Spleen (tissue), 11 donors: ENCODE data around the gene PDE5A. TPM values are rescaled to one million over a fixed set of nuclear protein-coding genes. Genes with fewer than 3 reads are reported as not detected.

Experiments
- DNase-seq: peaks from one replicate; pipeline ENCODE4 v3.0.0-alpha.2; 2020
- H3K27ac ChIP-seq, 8 donors: fragments of 200-600 bp; sonication (generic) in 7 of 8; 1 replicate in 4 of 8; 2 replicates in 4 of 8; pipeline versions ENCODE4 v1.5.0 to v1.8.0; 2016 to 2021; ENCODE audit warnings: inconsistent platforms in 4 of 8, mild to moderate bottlenecking in 4 of 8, moderate library complexity in 1 of 8
- H3K27me3 ChIP-seq, 7 donors: fragments of 200-600 bp; sonication (generic) in 6 of 7; replicated peaks in 1 of 7; 1 replicate in 4 of 7; 2 replicates in 3 of 7; pipeline versions ENCODE4 v1.5.0 to v1.8.0; 2016 to 2021; ENCODE audit warnings: inconsistent platforms in 3 of 7, mild to moderate bottlenecking in 1 of 7
- H3K36me3 ChIP-seq, 6 donors: fragments of 200-600 bp; sonication (generic) in 5 of 6; 1 replicate in 4 of 6; 2 replicates in 2 of 6; pipeline versions ENCODE4 v1.5.0 to v1.8.0; 2016 to 2021; ENCODE audit warnings: inconsistent platforms in 2 of 6
- H3K4me1 ChIP-seq, 6 donors: fragments of 200-600 bp; sonication (generic) in 5 of 6; 1 replicate in 3 of 6; 2 replicates in 3 of 6; pipeline versions ENCODE4 v1.5.0 to v1.8.0; 2016 to 2021; ENCODE audit warnings: inconsistent platforms in 3 of 6
- H3K4me3 ChIP-seq, 8 donors: fragments of 200-600 bp; sonication (generic) in 7 of 8; 1 replicate in 4 of 8; 2 replicates in 4 of 8; pipeline versions ENCODE4 v1.5.0 to v1.8.0; 2016 to 2021; ENCODE audit warnings: inconsistent platforms in 4 of 8, mild to moderate bottlenecking in 4 of 8, moderate library complexity in 2 of 8
- H3K9me3 ChIP-seq, 8 donors: fragments of 200-600 bp; sonication (generic) in 7 of 8; 1 replicate in 4 of 8; 2 replicates in 4 of 8; pipeline versions ENCODE4 v1.5.0 to v1.8.0; 2016 to 2021; ENCODE audit warnings: inconsistent platforms in 4 of 8
- CTCF ChIP-seq, 11 experiments: fragments of 200-600 bp in 7 of 11; fragments of 450-650 bp in 4 of 11; sonication (generic) in 4 of 11; IDR thresholded peaks in 8 of 11; conservative IDR thresholded peaks in 3 of 11; 1 replicate in 7 of 11; 2 replicates in 4 of 11; pipeline versions ENCODE4 v1.4.0 to v1.8.0; 2016 to 2021; ENCODE audit warnings: antibody characterized with exemption in 11 of 11, inconsistent platforms in 4 of 11, mild to moderate bottlenecking in 1 of 11
- POLR2A ChIP-seq, 3 donors: fragments of 450-650 bp; IDR thresholded peaks; one replicate each; pipeline ENCODE4 v1.5.1; 2017; ENCODE audit warnings: antibody characterized with exemption in 3 of 3, mild to moderate bottlenecking in 1 of 3
- POLR2AphosphoS5 ChIP-seq, 3 donors: sonication (generic); formaldehyde crosslinking; IDR thresholded peaks; one replicate each; pipeline ENCODE4 v1.5.1; 2017; ENCODE audit warnings: antibody characterized with exemption in 3 of 3
- WGBS, 5 donors: extraction: QIAGEN DNeasy Blood & Tissue Kit in 3 of 5; methylation state at CpG; one replicate each; pipeline versions ENCODE4 v1.1.5 to v1.1.7; 2013 to 2018; 5-methylcytosine and 5-hydroxymethylcytosine counted together
- intact Hi-C: fragments of 100-400 bp; cut with DNase I; formaldehyde crosslinking; loops from one replicate; pipeline ENCODE4 v1.15.0; 2023; ENCODE audit warnings: low total_unique reads
- polyA plus RNA-seq, 3 donors: library from polyadenylated mRNA; stranded (reverse); fragments of 200-250 nt; gene quantifications; one replicate each; pipeline ENCODE4 v1.2.1, GENCODE V29; 2013
- total RNA-seq, 7 donors: library from RNA; depleted of rRNA in 3 of 7; stranded (reverse); fragments of >200 nt in 3 of 7; fragmentation: NEBNext Ultra II Directional in 4 of 7; extraction: Animal tissue kit (Norgen Biotek cat#: 25700) in 4 of 7; gene quantifications; one replicate each; pipeline versions ENCODE4 v1.1.0 to v1.2.1, GENCODE V29; 2016 to 2021
- donor health status: healthy with polysubstance abuse.
- donor health status: DM: no; HTN: no; CAD: no; lungs with moderate emphysema.
- donor health status: DM: no; HTN: no; CAD: no.
- donor health status: Bipolar disorder and iron deficiency.
- donor health status: healthy.
- donor health status: DM: no; HTN: no; CAD: no.
- donor health status: DM: yes; HTN: yes; CAD: no.

PDE5A gene
- total and polyA plus RNA-seq, 10 donors, result 0.91 to 15.1 (median 9.5) TPM

GRCh38 chr4:119647558-119647957 is 19.0 kb upstream of the PDE5A start:
- TF ChIP-seq POLR2A (IDR thresholded peaks at IDR 0.05) (no peak), CTCF (IDR thresholded peaks at IDR 0.05 in 8 of 11, conservative IDR thresholded peaks at IDR 0.05 in 3 of 11) (no peak), POLR2AphosphoS5 (IDR thresholded peaks at IDR 0.05) (no peak)
- Histone ChIP-seq H3K4me3 (no peak overlapping the region), H3K4me1 (no peaks in the 10 kb centered on the region), H3K27ac (no peak overlapping the region), H3K9me3 (no peaks in the 10 kb centered on the region), H3K27me3 (peaks cover 0 to 7% (median 0%) of the 10 kb centered on the region in 7 donors), H3K36me3 (no peaks in the 10 kb centered on the region)
- 68 to 85% (median 81%) methylated on average over 3 of the region's 3 CpGs for WGBS, 5 donors
- intact Hi-C loops, result no loop called here
- no peak for DNase-seq

GRCh38 chr4:119646347-119647071 is 17.9 kb upstream of the PDE5A start:
- no peak for DNase-seq
- WGBS, 5 donors, result 78 to 88% (median 80%) methylated on average over 5 of the region's 5 CpGs
- Histone ChIP-seq H3K4me1 (no peaks in the 10 kb centered on the region), H3K36me3 (no peaks in the 10 kb centered on the region), H3K9me3 (no peaks in the 10 kb centered on the region), H3K4me3 (no peak overlapping the region), H3K27me3 (peaks cover 0 to 7% (median 0%) of the 10 kb centered on the region in 7 donors), H3K27ac (no peak overlapping the region)
- intact Hi-C loops, result no loop called here
- TF ChIP-seq CTCF (IDR thresholded peaks at IDR 0.05 in 8 of 11, conservative IDR thresholded peaks at IDR 0.05 in 3 of 11) (no peak), POLR2AphosphoS5 (IDR thresholded peaks at IDR 0.05) (no peak), POLR2A (IDR thresholded peaks at IDR 0.05) (no peak)

- Histone ChIP-seq H3K36me3 (no peaks in the 10 kb centered on the region), H3K4me1 (no peaks in the 10 kb centered on the region), H3K27ac (no peak overlapping the region), H3K27me3 (peaks cover 0 to 7% (median 0%) of the 10 kb centered on the region in 7 donors), H3K9me3 (no peaks in the 10 kb centered on the region), H3K4me3 (no peak overlapping the region)
- no peak for DNase-seq
- intact Hi-C loops, result no loop called here
- 53 to 66% (median 59%) methylated on average over 6 of the region's 6 CpGs for WGBS, 5 donors
- TF ChIP-seq POLR2AphosphoS5 (IDR thresholded peaks at IDR 0.05), result no peak
- TF ChIP-seq CTCF (IDR thresholded peaks at IDR 0.05 in 8 of 11, conservative IDR thresholded peaks at IDR 0.05 in 3 of 11), result no peak
- TF ChIP-seq POLR2A (IDR thresholded peaks at IDR 0.05), result no peak
Observed at GRCh38 chr4:119643306-119644042, 14.9 kb upstream of the PDE5A start.

GRCh38 chr4:119641765-119642164 is 13.2 kb upstream of the PDE5A start:
- Histone ChIP-seq H3K4me3 (no peak overlapping the region), H3K36me3 (no peaks in the 10 kb centered on the region), H3K27me3 (peaks cover 0 to 7% (median 0%) of the 10 kb centered on the region in 7 donors), H3K9me3 (no peaks in the 10 kb centered on the region), H3K27ac (no peak overlapping the region), H3K4me1 (no peaks in the 10 kb centered on the region)
- intact Hi-C loops, result no loop called here
- no peak for DNase-seq
- no peak for TF ChIP-seq CTCF (IDR thresholded peaks at IDR 0.05 in 8 of 11, conservative IDR thresholded peaks at IDR 0.05 in 3 of 11)
- no peak for TF ChIP-seq POLR2AphosphoS5 (IDR thresholded peaks at IDR 0.05)
- no peak for TF ChIP-seq POLR2A (IDR thresholded peaks at IDR 0.05)
